Uterus (tissue), 4 donors: ENCODE measurements around the gene FCRLB. TPM values are rescaled to one million over a fixed set of nuclear protein-coding genes. Genes with fewer than 3 reads are reported as not detected.

Experiments
- DNase-seq, 2 donors: peaks; one replicate each; pipeline ENCODE4 v3.0.0-alpha.2; 2019 to 2020
- H3K27ac ChIP-seq, 2 donors: fragments of 200-600 bp; sonication (generic); 1 replicate in 1 of 2; 2 replicates in 1 of 2; pipeline ENCODE4 v1.5.1; 2016 to 2018
- H3K27me3 ChIP-seq, 2 donors: fragments of 200-600 bp; sonication (generic); one replicate each; pipeline ENCODE4 v1.5.1; 2018 to 2019; ENCODE audit warnings: control low read depth in 1 of 2
- H3K36me3 ChIP-seq, 2 donors: fragments of 200-600 bp; sonication (generic); one replicate each; pipeline ENCODE4 v1.5.1; 2019; ENCODE audit warnings: control low read depth in 1 of 2
- H3K4me1 ChIP-seq, 2 donors: fragments of 200-600 bp; sonication (generic); one replicate each; pipeline ENCODE4 v1.5.1; 2018 to 2019; ENCODE audit warnings: control low read depth in 1 of 2
- H3K4me3 ChIP-seq, 2 donors: fragments of 200-600 bp; sonication (generic); 1 replicate in 1 of 2; 2 replicates in 1 of 2; pipeline ENCODE4 v1.5.1; 2018 to 2019; ENCODE audit warnings: mild to moderate bottlenecking in 1 of 2
- H3K9me3 ChIP-seq, 2 donors: fragments of 200-600 bp; sonication (generic); one replicate each; pipeline ENCODE4 v1.5.1; 2019; ENCODE audit warnings: control low read depth in 1 of 2
- POLR2A ChIP-seq, 2 donors: fragments of 450-650 bp; IDR thresholded peaks; one replicate each; pipeline ENCODE4 v1.6.1; 2016; ENCODE audit warnings: antibody characterized with exemption in 2 of 2, mild to moderate bottlenecking in 1 of 2, moderate library complexity in 1 of 2
- intact Hi-C: fragments of 100-400 bp; cut with DNase I; formaldehyde crosslinking; loops from one replicate; pipeline ENCODE4 v1.15.1; 2023; ENCODE audit warnings: low total_unique reads
- small RNA-seq: library from RNA; depleted of rRNA; stranded (forward); fragments of <200 nt; gene quantifications from one replicate; pipeline ENCODE3, GENCODE V24; 2016
- total RNA-seq, 4 donors: library from RNA; depleted of rRNA in 3 of 4; stranded (reverse); fragments of >200 nt in 3 of 4; gene quantifications; one replicate each; pipeline versions ENCODE4 v1.1.0 to v1.2.4, GENCODE V29; 2014 to 2023
- TF ChIP-seq, protein P1 (sequence below), 4 experiments: fragments of 200-600 bp in 2 of 4; fragments of 450-650 bp in 2 of 4; sonication (generic) in 2 of 4; IDR thresholded peaks; one replicate each; pipeline ENCODE4 v1.5.1; 2016 to 2019; ENCODE audit warnings: antibody characterized with exemption in 4 of 4, mild to moderate bottlenecking in 2 of 4, moderate library complexity in 1 of 4
- donor health status: DM: yes; HTN: yes; CAD: no.

The FCRLB gene
- total RNA-seq, 4 donors from 2014 or later, result 0.26 to 0.52 (median 0.35) TPM; not detected in 1

DNA sequence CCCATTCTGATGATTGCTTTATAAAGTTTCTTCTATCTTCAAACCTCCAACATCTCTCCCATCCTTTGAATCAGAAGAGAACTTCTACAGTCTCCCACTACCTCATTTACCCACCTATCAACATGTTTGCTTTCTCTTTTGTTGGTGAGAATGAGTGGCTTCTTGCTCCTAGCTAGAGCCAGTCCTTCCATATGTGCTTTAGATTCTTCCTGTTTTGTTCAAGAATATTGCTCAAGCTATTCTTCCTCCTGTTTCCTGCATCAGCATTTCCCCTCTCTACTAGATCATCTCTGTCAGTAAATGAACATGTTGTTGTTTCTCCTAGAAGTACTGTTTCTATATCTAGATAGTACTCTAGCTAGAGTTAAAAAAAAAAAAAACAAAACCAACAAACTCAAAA is 51.1 kb downstream of the FCRLB start:
- TF ChIP-seq, protein P1, sequence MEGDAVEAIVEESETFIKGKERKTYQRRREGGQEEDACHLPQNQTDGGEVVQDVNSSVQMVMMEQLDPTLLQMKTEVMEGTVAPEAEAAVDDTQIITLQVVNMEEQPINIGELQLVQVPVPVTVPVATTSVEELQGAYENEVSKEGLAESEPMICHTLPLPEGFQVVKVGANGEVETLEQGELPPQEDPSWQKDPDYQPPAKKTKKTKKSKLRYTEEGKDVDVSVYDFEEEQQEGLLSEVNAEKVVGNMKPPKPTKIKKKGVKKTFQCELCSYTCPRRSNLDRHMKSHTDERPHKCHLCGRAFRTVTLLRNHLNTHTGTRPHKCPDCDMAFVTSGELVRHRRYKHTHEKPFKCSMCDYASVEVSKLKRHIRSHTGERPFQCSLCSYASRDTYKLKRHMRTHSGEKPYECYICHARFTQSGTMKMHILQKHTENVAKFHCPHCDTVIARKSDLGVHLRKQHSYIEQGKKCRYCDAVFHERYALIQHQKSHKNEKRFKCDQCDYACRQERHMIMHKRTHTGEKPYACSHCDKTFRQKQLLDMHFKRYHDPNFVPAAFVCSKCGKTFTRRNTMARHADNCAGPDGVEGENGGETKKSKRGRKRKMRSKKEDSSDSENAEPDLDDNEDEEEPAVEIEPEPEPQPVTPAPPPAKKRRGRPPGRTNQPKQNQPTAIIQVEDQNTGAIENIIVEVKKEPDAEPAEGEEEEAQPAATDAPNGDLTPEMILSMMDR (IDR thresholded peaks at IDR 0.05), result no peak
- no peak for TF ChIP-seq POLR2A (IDR thresholded peaks at IDR 0.05)
- no peak for DNase-seq
- no peak overlapping the region for H3K27ac ChIP-seq
- no peaks in the 10 kb centered on the region for H3K36me3 ChIP-seq
- H3K4me1 ChIP-seq, result no peaks in the 10 kb centered on the region
- no peaks in the 10 kb centered on the region for H3K9me3 ChIP-seq
- no peaks in the 10 kb centered on the region for H3K27me3 ChIP-seq
- intact Hi-C loops, result no loop called here
- no peak overlapping the region for H3K4me3 ChIP-seq

GRCh38 chr1:161773791-161774190 is 52.4 kb downstream of the FCRLB start:
- Histone ChIP-seq H3K27me3 (no peaks in the 10 kb centered on the region), H3K4me1 (no peaks in the 10 kb centered on the region), H3K27ac (no peak overlapping the region), H3K4me3 (no peak overlapping the region), H3K9me3 (no peaks in the 10 kb centered on the region), H3K36me3 (no peaks in the 10 kb centered on the region)
- TF ChIP-seq POLR2A (IDR thresholded peaks at IDR 0.05), result no peak
- TF ChIP-seq, protein P1 (IDR thresholded peaks at IDR 0.05), result no peak
- intact Hi-C loops, result no loop called here
- no peak for DNase-seq

- DNase-seq, result no peak
- TF ChIP-seq POLR2A (IDR thresholded peaks at IDR 0.05), result no peak
- TF ChIP-seq, protein P1 (IDR thresholded peaks at IDR 0.05), result no peak
- no peaks in the 10 kb centered on the region for H3K9me3 ChIP-seq
- no peaks in the 10 kb centered on the region for H3K27me3 ChIP-seq
- no peak overlapping the region for H3K27ac ChIP-seq
- H3K36me3 ChIP-seq, result no peaks in the 10 kb centered on the region
- no peak overlapping the region for H3K4me3 ChIP-seq
- intact Hi-C loops, result no loop called here
- no peaks in the 10 kb centered on the region for H3K4me1 ChIP-seq
Measured at GRCh38 chr1:161777261-161777660, 55.9 kb downstream of the FCRLB start.

Small RNA genes lying within 50 kb of the gene (small RNA-seq; reads per million reads assigned to genes)
- gene RF00019 (not detected), gene RN7SL466P (not detected)

Other genes with a start within 250 kb of the FCRLB start
- gene FCGR2A, start 216.1 kb upstream of the FCRLB start, total RNA-seq, result 10 to 100 TPM; 11.5 to 57.6 (median 20.2) TPM
- 1 to 10 TPM in 1 of 4 donors, under 1 TPM in 2, not detected in 1; 0.55 to 1.2 (median 0.77) TPM for gene HSPA6, start 197.0 kb upstream of the FCRLB start, total RNA-seq
- gene FCGR3A, start 171.7 kb upstream of the FCRLB start, total RNA-seq, result 10 to 100 TPM in 2 of 4 donors, 1 to 10 TPM in 2; 2.2 to 16.2 (median 6.7) TPM
- 1 to 10 TPM in 1 of 4 donors, under 1 TPM in 1, not detected in 2; 0.26 to 1.1 TPM for gene FCGR3B, start 90.4 kb upstream of the FCRLB start, total RNA-seq
- 10 to 100 TPM in 1 of 4 donors, 1 to 10 TPM in 2, under 1 TPM in 1; 0.59 to 14.1 (median 3.2) TPM for gene FCGR2B, start 58.4 kb upstream of the FCRLB start, total RNA-seq
- under 1 TPM in 1 of 4 donors, not detected in 3; 0.41 TPM for gene FCRLA, start 14.3 kb upstream of the FCRLB start, total RNA-seq
- gene DUSP12, start 28.2 kb downstream of the FCRLB start, total RNA-seq, result 10 to 100 TPM; 16.4 to 62.7 (median 29.3) TPM
- gene ATF6, start 44.8 kb downstream of the FCRLB start, total RNA-seq, result 10 to 100 TPM; 16.2 to 37.7 (median 30.0) TPM